IPS DF 19.7 (cell line): Measurements from ENCODE around the gene SCAMP4.

Experiments
- DNase-seq: peaks from one replicate; pipeline ENCODE4 v3.0.0-alpha.2; 2013; ENCODE audit warnings: low read depth, low spot score

SCAMP4 gene

GRCh38 chr19:1905110-1905862 is at the start of gene SCAMP4, which contains the start of gene ADAT3:
Gene SCAMP4 (plus strand): TSS chr19:1905399. CDS start chr19:1915020, 9,621 bp downstream.
Gene ADAT3 (plus strand): TSS chr19:1905399. CDS start chr19:1912048, 6,649 bp downstream.
- DNase-seq = peak; percentile 90

DNA sequence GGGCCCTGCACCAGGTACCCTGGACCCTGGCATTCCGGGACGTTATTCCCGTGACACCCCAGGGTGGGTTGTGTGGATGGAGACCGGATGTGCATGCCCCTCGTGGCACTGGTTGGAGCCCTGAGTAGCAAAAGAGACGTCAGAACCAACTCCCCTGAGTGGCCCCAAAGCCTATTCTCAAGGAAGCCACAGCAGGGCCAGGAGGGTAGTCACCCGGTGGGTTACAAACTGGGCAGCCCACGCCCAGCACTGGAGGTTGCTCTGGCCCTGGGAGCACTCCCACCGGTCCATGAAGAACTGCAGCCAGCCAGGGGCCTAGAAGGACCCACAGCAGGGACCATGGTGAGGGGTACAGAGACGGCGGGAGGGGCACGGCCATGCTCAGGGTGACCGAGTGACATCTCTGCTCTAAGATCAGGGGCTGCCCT is 49.4 kb upstream of the SCAMP4 start:
- no peak for DNase-seq

DNA sequence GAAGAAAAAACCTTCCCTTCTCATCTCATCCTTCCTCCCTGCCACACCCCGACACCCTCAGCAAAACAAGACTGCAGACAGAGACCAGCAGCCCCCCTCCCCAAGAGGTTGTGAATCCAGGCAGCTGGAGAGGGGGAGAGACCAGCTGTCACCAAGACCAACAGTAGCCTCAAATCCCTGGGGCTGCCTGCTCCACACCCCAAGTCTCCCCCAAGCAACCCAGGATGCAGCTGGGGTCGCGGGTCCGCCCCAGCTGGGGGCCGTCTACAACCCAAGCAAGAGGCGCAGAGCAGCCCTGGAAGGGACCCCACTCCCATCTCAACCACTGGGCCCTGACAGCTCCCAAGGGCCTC is 48.9 kb upstream of the SCAMP4 start:
- no peak for DNase-seq

- no peak for DNase-seq
Measured at GRCh38 chr19:1856698-1857603, 48.2 kb upstream of the SCAMP4 start.

DNA sequence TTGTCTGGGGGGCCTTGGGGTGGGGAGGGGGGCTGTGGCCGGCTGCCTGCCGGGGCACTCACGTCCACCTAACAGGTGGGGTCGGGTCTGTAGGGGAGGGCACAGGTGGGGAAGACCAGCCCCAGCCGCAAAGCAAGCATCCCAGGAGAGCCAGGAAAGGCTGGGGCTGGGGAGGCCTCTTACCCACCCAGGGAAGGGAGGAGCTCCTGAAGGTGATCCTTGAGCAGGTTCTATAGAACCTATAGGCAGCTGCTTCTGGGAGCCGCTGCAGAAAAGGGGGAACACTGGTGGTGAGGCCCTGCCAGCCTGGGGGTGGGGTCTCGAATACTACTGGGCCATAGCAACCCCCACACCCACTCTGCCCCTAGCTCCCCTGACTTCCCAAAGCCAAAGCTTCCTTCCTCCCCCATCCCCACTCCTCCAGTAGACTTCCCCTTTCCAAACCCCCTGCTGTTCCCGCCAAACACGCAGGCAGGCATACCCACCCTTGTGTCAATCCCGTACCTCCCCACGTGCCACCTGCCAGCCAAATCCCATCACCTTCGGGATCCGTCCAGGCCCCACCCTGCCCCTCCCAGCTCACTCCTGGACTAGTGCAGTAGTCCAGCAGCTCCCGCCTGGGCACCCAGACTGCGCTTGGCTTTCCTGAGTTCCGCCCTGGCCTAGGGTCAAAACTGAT is 47.4 kb upstream of the SCAMP4 start:
- DNase-seq = no peak

DNA sequence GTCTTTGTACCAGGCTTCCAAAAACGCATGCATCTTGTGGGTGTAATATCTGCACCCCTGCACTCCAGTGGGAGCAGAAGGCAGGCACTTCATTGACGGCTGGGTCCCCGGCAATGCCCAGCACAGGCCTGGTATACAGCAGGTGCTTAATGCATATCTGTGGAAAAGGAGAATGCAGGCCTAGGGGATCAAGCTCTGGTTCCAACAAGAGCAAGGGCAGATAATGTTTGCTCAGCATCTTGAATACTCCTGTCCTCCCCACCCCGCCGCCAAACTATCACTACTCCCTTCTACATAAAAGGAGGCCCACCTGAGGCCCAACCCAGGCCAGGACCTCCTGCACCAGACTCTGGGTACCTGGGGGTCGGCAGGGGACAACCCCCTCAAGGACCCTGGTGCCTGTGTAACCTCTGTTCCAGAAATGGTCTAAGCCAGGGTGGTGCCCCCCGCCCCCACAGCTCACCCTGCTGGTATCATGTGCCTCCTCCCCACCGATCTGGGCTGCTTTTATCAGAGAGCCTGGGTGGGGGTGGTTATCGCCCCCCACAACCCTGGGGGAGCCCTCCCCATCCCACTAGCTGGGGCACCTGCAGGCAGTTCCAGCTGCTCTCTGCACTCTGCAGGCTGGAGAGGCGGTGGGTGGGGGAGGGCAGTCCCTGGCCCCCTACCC is 46.7 kb upstream of the SCAMP4 start:
- no peak for DNase-seq

DNA sequence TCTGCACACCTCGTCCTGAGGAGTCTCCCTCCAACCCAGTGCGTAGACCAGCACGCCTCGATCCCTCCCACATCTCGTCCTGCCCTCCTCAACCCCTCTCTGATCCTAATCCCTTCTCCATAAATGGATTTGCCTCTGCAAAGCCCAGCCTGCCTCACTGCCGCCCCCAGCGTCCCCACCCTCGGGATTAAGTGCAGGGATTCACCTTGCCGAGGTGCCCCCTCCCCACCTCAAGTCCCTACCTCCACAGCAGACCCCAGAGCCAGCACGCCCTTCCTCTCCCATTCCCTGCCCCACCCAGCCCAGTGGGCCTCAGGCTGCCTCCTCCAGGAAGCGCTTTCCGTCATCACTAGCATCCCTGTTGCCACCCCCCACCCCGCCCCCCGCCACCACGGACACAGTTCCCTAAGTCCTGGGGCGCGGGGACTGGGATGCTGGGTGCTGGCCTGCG is 45.8 kb upstream of the SCAMP4 start:
- no peak for DNase-seq

- no peak for DNase-seq
Measured at GRCh38 chr19:1860042-1860775, 45.0 kb upstream of the SCAMP4 start.

DNA sequence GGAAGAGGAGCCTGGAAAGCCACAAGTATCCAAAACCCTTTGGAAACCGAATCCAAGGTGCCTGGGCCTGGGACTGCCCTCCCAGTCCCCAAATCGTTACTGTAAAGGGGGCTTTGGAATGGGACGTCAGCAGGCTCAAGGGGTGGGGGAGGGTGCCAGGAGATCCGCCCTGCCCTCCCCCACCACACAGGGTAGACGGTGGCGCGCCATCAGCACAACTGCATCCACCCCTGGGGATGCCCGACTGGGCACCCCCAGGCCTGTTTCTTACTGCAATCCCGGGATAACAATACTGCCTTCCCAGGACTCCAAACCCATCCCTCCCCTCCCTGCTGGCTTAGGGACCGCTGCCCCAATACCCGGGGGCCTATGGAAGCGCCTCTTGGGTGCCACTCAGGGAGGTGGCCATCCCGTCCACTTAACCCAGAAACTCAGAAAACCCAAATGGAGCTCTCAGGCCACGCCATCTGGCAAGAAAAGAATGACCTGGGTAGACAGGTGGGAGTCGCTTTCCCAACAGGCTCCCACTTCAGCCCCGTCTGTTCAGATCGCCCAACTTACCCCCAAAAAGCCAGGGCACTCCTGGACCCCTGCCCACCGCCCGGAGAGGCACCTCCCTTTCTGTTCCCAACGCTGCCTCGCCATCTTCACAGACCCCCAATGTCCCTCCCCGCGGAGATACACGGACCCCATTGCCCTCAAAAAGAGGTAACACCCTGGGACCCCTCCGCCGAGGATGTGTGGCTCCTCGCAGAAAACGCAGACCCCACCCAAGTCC is 44.2 kb upstream of the SCAMP4 start:
- DNase-seq = no peak

DNA sequence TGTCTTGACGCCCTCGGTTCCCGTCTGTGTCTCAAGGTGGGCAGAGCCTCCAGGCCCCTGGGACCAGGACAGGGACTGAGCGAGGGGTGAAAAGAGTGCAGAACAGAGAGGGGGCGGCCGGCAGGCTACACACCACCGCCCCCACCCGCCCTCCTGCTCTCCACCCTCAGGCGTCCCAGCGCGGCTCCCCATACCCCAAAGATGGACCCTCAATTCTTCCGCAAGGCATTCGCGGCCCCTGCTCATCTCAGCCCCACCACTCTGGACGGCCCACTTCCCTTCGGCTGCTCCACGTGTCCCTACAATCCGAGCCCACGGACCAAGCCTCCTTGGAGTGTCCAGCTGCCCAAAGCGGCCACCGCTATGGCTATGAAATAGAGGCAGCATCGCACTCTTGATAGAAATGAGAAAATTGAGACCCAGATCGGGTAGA is 43.6 kb upstream of the SCAMP4 start:
- no peak for DNase-seq

DNA sequence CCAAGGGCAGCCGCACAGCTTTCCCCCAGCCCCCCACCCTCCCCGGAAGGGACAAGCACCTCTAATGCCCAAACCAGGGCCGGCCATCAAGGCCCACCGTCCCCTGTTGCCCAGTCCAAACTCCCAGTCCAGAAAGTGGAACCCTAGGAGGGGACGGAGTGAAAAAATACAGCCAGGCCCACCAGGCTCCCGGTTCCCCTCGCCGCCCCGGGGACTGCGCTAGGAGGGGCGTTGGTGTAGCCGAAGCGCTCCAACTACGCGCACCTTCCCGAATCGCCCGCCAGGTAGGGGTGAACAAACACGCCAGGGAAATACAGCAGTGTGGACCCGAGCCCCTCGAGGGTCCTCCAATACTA is 43.2 kb upstream of the SCAMP4 start:
- DNase-seq = no peak

DNA sequence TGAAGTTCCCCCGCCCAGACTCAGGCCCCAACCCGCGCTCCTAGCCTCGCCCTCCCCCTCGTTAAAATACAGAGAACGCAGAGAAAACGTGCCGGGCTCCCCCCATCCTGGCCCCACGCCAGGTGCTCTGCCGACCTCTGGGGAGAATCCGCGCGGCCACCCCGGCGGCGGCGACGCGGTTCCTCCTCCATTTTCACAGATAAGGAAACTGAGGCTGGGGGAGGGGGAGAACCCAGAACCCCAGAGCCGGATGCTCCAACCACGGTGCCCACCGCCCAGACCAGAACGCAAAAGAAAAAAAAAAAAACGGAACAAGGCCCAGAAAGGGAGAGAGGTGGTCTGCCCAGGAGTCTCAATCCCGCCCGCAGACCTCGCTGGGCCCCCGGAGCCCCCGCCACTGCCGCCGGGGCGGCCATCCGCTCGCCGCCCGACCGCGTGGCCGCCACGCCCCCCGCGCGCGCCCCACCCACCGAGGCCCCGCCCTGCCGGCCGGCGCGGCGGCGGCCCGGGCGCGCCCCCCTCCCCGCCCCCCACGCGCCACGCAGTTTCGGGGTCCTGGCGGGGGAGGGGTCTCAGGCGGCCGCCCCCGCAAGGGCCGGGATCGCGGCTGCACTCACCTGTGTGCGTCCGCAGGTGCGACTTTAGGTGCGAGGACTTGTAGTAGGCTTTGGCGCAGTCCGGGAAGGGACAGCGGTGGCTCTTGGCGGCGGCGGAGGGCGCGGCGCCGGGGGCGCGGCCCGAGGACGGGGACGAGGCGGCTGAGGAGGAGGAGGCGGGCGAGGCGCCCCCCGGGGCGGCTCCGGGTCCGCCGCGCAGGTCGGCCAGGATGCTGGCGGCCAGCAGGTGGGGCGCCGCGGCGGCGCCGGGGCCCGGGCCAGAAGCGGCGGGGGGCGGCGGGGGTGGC is 42.5 kb upstream of the SCAMP4 start:
- DNase-seq = no peak

- no peak for DNase-seq
Measured at GRCh38 chr19:1863328-1863637, 41.9 kb upstream of the SCAMP4 start, which contains the start of gene KLF16. Gene KLF16 (minus strand): TSS chr19:1863579. CDS start chr19:1863497, 82 bp downstream.

DNA sequence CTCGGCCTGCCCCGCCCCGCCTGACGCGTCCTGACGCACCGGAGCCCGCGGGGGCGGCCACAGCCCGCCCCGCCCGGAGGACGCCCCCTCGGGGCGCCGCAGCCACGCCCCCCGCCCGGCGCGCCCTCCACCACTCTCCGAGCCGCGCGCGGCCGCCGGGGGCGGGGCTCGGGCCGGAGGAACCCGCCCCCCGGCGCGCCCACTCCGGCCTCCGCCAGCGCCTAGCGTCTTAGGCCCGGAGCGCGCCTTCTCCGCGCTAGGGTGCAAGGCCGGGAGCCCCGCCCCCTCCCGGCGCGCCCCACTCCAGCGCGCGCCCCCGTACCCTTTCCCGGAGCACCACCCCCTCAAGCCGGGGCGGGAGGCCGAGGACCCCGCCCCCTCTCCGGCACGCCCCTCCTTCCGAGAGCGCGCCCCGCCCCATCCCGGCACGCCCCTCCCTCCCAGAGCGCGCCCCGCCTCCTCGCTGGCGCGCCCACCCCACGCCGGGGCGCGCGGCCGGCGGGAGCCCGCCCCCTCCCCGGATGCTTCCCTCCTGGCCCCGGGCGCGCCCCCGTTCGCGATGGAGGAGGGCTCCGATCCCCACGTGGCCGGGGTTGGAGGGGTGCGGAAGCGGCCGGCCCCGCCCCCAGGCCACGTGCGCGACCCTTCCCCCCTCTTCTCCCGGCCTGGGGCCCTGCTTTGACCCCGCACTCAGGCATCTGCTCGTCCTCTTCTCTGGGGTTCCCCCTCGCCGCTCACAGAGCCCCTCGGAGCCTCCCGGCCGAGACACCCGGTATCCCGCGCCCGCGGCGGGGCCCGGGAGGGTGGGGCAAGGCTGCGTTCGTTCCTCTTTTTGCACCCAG is 41.3 kb upstream of the SCAMP4 start:
- no peak for DNase-seq

DNA sequence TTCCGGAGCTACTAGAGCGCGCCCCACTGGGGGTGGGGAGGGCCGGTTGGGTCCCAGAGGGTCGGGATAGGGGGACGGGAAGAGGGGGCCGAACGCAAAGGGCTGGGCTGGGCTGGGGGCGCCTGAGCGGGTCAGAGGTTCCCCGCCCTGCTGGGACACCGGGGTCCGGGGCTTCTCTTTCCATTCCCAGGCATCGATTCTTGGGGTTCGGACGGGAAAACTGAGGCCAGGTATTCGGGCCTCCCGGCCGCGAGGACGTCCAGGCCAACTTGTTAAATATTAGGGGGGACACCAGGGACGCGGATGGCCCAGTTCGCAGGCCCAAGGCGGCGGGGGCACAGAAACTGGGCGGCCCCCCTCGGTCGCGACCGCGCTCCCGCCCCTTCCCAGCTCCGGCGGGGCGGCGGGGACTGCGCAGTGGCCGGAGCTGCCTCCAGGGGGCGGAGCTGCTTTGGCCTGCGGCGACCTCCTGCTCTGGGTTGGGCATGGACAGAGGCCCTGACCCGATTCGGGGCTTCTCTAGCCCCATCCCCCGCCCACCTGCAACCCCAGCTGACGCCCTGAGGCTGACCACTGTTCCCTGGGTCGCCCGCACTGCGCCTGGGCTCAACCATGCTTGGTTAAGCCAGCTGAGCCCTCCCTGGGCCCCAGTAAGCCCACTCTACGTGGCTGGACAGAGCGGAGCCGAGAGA is 40.6 kb upstream of the SCAMP4 start:
- DNase-seq = no peak

DNA sequence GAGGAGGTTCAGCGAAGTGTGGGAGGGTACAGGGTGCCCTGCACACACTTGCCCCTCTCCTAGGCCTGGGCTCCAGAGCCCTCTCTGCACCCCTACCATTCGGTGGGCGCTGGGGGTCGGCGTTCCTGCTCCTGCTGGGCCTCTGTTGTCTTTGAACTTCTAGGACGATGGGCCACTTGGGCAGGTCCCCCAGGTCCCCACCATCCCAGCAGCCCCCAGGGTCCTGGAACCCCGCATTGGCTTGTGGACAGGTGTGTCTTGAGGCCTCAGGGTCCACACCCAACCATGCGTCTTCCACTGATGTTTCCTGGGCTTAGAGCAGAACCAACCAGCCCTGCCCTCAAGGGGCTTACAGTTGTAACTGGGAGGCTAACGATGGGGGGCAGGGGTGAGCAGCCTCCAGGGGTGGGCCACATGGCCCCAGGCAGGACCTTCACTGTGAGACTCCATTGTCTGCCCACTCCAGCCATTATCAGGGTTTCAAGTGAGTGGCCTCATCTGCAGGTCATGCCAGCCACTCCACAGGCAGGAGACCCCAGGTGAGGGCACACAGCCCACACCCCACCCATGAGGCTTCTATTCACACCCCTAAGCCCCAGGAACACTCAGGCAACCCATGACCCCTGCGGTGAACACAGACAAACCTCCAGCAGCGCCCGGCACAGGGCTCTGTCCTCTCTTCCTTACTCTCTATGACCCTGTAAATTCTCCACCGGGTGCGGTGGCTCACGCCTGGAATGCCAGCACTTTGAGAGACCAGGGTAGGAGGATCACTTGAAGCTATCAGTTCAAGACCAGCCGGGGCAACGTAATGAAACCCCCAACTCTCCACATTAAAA is 39.8 kb upstream of the SCAMP4 start:
- DNase-seq = no peak
